ENCODE results near the gene RNF168. TPM values are rescaled to one million over a fixed set of nuclear protein-coding genes. Genes with fewer than 3 reads are reported as not detected.
"Not testable (repeated sequence)": the region's sequence is repeated elsewhere in the genome, so short reads cannot be mapped to it uniquely, and the experiment has no call there.

The RNF168 gene
- total RNA-seq, 4 donors from 2014 or later: 22.2 to 40.6 (median 32.6) TPM

DNA sequence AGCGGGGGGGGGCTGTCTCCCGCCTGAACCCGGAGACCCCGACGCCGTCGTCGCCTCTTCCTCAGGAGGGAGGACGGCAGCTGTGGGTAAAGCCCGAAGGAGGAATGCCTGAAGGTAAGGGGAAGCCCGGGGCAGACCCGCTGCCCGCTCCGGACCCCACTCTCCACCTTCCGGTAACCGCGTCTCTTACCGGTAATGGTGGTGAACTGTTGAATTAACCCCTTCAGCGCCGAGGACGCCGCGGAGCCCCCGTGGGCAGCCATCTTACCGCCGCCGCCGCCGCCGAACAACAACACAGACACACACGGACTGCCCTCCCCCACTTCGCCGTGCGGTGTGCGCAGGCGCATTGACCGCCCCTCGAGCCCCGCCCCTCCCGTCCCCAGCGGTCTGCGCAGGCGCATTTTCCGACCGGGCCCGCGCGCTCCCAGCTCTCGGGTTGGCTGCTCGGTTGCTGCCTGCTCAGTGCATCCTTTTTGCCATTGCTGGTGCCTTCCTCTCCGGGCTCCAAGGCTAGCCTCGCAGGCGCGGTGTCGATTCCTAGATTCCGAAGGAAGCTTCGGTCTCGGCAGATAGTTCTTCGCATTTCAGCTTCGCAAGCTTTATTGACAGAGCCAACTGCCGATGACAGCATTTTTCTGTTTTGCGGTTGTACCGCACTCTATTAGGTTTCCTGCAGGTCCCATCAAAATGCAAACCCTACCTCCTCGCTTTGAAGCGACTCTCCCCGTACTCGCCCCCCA, 71.3 kb downstream of the RNF168 start, which contains the start of gene UBXN7:
Gene UBXN7 (minus strand): TSS at position 291 of the 743 bp plus-strand sequence. CDS start 28 bp downstream, at position 263.
- peak within 1 kb of the TSS; percentile 85 for H3K4me3 ChIP-seq
- no peaks in the 10 kb centered on the region for H3K36me3 ChIP-seq
- no peaks in the 10 kb centered on the region for H3K27me3 ChIP-seq
- peak; percentile 96 for DNase-seq (ENCODE audit: low spot score in 2 of 2)
- no peaks in the 10 kb centered on the region for H3K9me3 ChIP-seq
- peak within 1 kb of the TSS; percentile 95 for H3K27ac ChIP-seq
- H3K4me1 ChIP-seq: peaks cover 23% of the 10 kb centered on the region
- 0% methylated on average over 37 of the region's 67 CpGs for WGBS
- TF ChIP-seq EP300 (IDR thresholded peaks at IDR 0.05) (no peak), POLR2AphosphoS5 (IDR thresholded peaks at IDR 0.05) (peak in 1 of 3 donors; percentile 43), POLR2A (IDR thresholded peaks at IDR 0.05) (peak in 1 of 2 donors; percentile 58)
- TF ChIP-seq, protein P1, sequence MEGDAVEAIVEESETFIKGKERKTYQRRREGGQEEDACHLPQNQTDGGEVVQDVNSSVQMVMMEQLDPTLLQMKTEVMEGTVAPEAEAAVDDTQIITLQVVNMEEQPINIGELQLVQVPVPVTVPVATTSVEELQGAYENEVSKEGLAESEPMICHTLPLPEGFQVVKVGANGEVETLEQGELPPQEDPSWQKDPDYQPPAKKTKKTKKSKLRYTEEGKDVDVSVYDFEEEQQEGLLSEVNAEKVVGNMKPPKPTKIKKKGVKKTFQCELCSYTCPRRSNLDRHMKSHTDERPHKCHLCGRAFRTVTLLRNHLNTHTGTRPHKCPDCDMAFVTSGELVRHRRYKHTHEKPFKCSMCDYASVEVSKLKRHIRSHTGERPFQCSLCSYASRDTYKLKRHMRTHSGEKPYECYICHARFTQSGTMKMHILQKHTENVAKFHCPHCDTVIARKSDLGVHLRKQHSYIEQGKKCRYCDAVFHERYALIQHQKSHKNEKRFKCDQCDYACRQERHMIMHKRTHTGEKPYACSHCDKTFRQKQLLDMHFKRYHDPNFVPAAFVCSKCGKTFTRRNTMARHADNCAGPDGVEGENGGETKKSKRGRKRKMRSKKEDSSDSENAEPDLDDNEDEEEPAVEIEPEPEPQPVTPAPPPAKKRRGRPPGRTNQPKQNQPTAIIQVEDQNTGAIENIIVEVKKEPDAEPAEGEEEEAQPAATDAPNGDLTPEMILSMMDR (IDR thresholded peaks at IDR 0.05): no peak

DNA sequence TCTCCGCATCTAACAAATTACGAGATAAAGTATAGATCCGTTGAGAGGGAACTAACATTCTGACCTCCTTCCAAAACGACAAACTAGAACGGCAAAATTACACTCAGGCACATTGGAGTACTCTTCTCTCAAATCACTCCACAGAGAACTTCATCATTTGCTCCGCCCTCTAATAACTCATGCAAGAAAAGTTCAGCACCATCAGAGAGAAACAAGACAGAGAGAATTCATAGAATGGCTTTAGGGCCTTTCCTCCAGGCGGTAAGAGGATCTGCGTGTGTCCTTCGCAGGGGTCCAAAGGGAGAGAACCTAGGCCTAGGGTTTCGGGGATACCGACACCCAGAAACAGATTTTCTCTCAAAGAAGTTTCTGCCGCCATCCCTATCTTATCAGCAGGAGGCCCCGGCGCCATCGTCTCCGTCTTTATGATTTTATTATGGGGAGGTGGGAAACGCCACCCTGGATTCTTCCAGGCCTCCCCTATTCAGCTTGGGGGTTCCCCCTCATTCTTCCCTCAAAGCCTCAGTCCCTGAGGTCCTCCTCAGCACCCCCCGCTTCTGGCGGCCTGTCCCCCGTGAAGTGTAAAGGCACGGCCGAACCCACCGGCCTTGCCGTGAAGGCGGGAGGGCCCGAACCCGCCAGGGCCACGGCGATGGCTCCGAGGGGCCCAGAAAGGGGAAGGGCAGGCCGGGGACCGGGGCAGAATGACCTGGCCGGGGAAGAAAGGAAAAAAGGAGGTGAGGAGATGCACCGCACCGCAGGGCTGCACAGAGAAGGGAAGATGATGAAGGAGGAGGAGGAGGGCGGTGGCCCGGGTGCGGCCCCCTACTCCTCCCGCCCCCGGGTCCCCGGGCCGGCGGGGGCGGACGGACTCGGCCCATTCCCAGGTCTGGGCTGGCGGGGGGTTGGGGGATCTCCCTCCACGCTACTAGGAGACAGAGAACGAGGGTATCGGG, 72.1 kb downstream of the RNF168 start:
- TF ChIP-seq POLR2A (IDR thresholded peaks at IDR 0.05): no peak
- TF ChIP-seq, protein P1 (IDR thresholded peaks at IDR 0.05): no peak
- TF ChIP-seq POLR2AphosphoS5 (IDR thresholded peaks at IDR 0.05): no peak
- TF ChIP-seq EP300 (IDR thresholded peaks at IDR 0.05): no peak
- no peak for DNase-seq (ENCODE audit: low spot score in 2 of 2)
- Histone ChIP-seq H3K9me3 (no peaks in the 10 kb centered on the region), H3K4me1 (peaks cover 23% of the 10 kb centered on the region), H3K27ac (peak overlapping the region; percentile 95), H3K36me3 (peaks cover 2% of the 10 kb centered on the region), H3K27me3 (no peaks in the 10 kb centered on the region), H3K4me3 (peak overlapping the region; percentile 85)
- 1% methylated on average over 50 of the region's 50 CpGs for WGBS

DNA sequence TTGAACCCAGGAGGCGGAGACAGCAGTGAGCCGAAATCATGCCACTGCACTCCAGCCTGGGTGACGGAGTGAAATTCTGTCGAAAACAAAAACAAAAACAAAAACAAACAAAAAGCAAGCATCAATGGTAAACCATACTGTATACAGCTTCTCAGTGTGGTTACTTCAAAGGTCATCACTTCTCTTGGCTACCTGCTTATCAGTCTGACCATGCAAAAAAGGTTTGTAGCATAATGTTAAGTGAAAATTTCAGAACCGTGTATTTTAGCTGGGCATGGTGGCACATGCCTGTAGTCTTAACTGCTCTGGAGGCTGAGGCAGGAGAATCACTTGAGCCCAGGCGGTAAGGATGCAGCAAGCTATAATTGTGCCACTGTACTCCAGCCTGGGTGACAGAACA, 75.5 kb downstream of the RNF168 start:
- no peak for DNase-seq (ENCODE audit: low spot score in 2 of 2)
- Histone ChIP-seq H3K27ac (no peak overlapping the region), H3K4me3 (no peak overlapping the region), H3K27me3 (no peaks in the 10 kb centered on the region), H3K4me1 (peaks cover 28% of the 10 kb centered on the region), H3K9me3 (no peaks in the 10 kb centered on the region), H3K36me3 (peaks cover 9% of the 10 kb centered on the region)
- 84% methylated on average over 6 of the region's 6 CpGs for WGBS
- no peak for TF ChIP-seq POLR2A (IDR thresholded peaks at IDR 0.05)
- no peak for TF ChIP-seq POLR2AphosphoS5 (IDR thresholded peaks at IDR 0.05)
- TF ChIP-seq, protein P1 (IDR thresholded peaks at IDR 0.05): no peak
- no peak for TF ChIP-seq EP300 (IDR thresholded peaks at IDR 0.05)

DNA sequence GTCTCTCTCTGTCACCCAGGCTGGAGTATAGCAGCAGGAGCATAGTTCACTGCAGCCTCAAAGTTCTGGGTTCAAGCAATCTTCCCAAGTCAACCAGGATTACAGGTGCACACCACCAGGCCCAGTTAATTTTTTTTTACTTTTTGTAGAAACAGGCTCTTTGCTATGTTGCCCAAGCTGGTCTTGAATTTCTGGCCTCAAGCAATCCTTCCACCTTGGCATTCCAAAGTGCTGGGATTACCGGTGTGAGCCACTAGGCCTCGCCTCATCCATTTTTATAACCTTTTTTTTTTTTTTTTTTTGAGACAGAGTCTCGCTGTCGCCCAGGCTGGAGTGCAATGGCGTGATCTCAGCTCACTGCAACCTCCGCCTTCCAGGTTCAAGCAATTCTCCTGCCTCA, 79.1 kb downstream of the RNF168 start:
- H3K36me3 ChIP-seq; H3K27me3 ChIP-seq; H3K27ac ChIP-seq; DNase-seq (ENCODE audit: low spot score in 2 of 2); H3K4me3 ChIP-seq; H3K9me3 ChIP-seq: not testable (repeated sequence)
- 82% methylated on average over 6 of the region's 6 CpGs for WGBS
- H3K4me1 ChIP-seq: peaks cover 11% of the 10 kb centered on the region

DNA sequence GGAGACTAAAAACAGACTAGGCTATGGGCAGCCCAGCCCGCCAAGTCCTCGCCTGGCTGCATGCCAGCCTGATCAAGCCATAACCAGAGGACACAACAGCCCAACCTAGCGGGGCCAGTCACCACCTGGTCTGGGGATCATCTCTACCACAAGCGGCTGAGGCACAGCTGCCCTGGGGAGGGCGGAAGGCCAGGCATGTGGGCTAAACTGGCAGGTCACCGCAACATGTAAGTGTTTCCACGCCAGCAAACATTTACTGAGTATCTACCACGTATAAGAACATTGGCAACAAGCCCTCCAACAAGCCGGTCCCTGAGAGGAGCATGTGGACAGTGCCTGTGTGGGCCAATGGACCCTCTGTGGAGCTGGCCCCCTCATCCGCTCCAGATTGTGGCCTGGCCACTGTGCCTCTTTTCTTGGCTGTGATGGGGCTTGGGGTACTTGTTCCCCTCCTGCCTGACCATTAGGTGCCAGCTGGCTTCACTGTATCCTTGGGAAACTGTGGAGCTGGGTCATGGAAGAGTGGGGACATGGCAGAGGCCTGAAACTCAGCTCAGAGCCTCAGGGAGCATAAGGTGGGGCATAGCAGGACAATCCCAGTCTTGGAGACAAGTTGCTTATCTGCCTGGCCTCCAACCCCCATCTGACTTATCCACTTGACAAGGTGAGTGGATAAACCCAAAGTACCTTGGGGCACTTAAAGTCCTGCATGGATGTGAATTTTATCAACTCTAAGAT, 80.4 kb downstream of the RNF168 start:
- 68% methylated on average over 4 of the region's 10 CpGs for WGBS
- H3K27me3 ChIP-seq: no peaks in the 10 kb centered on the region
- H3K27ac ChIP-seq: no peak overlapping the region
- H3K36me3 ChIP-seq: peaks cover 9% of the 10 kb centered on the region
- H3K9me3 ChIP-seq: no peaks in the 10 kb centered on the region
- H3K4me1 ChIP-seq: peaks cover 11% of the 10 kb centered on the region
- peak in 1 of 2 donors; percentile 71 for DNase-seq (ENCODE audit: low spot score in 2 of 2)
- TF ChIP-seq, protein P1 (IDR thresholded peaks at IDR 0.05): no peak
- TF ChIP-seq POLR2AphosphoS5 (IDR thresholded peaks at IDR 0.05) (no peak), EP300 (IDR thresholded peaks at IDR 0.05) (no peak), POLR2A (IDR thresholded peaks at IDR 0.05) (no peak)
- no peak overlapping the region for H3K4me3 ChIP-seq

DNA sequence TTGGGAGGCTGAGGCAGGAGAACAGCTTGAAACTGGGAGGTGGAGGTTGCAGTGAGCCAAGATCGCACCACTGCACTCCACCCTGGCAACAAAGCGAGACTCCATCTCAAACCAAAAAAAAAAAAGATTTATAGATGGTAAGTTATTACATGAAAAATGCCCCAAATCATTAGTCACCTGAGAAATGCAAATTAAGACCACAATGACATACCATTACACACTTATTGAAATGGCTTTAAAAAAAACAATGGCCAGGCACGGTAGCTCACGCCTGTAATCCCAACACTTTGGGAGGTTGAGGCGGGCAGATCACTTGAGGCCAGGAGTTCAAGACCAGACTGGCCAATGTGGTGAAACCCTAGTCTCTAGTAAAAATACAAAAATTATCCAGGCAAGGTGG, 81.9 kb downstream of the RNF168 start:
- peaks cover 11% of the 10 kb centered on the region for H3K4me1 ChIP-seq

More for the DNA sequence above, 81.9 kb downstream of the RNF168 start:
- 92% methylated on average over 5 of the region's 5 CpGs for WGBS
- H3K27ac ChIP-seq; H3K4me3 ChIP-seq; H3K9me3 ChIP-seq; H3K27me3 ChIP-seq; H3K36me3 ChIP-seq; DNase-seq (ENCODE audit: low spot score in 2 of 2): not testable (repeated sequence)
